Spleen (tissue), 11 donors: ENCODE results near the gene VDAC1. TPM values are rescaled to one million over a fixed set of nuclear protein-coding genes. Genes with fewer than 3 reads are reported as not detected.

ENCODE experiments used
- DNase-seq: peaks from one replicate; pipeline ENCODE4 v3.0.0-alpha.2; 2020
- H3K27ac ChIP-seq, 8 donors: fragments of 200-600 bp; sonication (generic) in 7 of 8; 1 replicate in 4 of 8; 2 replicates in 4 of 8; pipeline versions ENCODE4 v1.5.0 to v1.8.0; 2016 to 2021; ENCODE audit warnings: inconsistent platforms in 4 of 8, mild to moderate bottlenecking in 4 of 8, moderate library complexity in 1 of 8
- H3K27me3 ChIP-seq, 7 donors: fragments of 200-600 bp; sonication (generic) in 6 of 7; replicated peaks in 1 of 7; 1 replicate in 4 of 7; 2 replicates in 3 of 7; pipeline versions ENCODE4 v1.5.0 to v1.8.0; 2016 to 2021; ENCODE audit warnings: inconsistent platforms in 3 of 7, mild to moderate bottlenecking in 1 of 7
- H3K36me3 ChIP-seq, 6 donors: fragments of 200-600 bp; sonication (generic) in 5 of 6; 1 replicate in 4 of 6; 2 replicates in 2 of 6; pipeline versions ENCODE4 v1.5.0 to v1.8.0; 2016 to 2021; ENCODE audit warnings: inconsistent platforms in 2 of 6
- H3K4me1 ChIP-seq, 6 donors: fragments of 200-600 bp; sonication (generic) in 5 of 6; 1 replicate in 3 of 6; 2 replicates in 3 of 6; pipeline versions ENCODE4 v1.5.0 to v1.8.0; 2016 to 2021; ENCODE audit warnings: inconsistent platforms in 3 of 6
- H3K4me3 ChIP-seq, 8 donors: fragments of 200-600 bp; sonication (generic) in 7 of 8; 1 replicate in 4 of 8; 2 replicates in 4 of 8; pipeline versions ENCODE4 v1.5.0 to v1.8.0; 2016 to 2021; ENCODE audit warnings: inconsistent platforms in 4 of 8, mild to moderate bottlenecking in 4 of 8, moderate library complexity in 2 of 8
- H3K9me3 ChIP-seq, 8 donors: fragments of 200-600 bp; sonication (generic) in 7 of 8; 1 replicate in 4 of 8; 2 replicates in 4 of 8; pipeline versions ENCODE4 v1.5.0 to v1.8.0; 2016 to 2021; ENCODE audit warnings: inconsistent platforms in 4 of 8
- CTCF ChIP-seq, 11 experiments: fragments of 200-600 bp in 7 of 11; fragments of 450-650 bp in 4 of 11; sonication (generic) in 4 of 11; IDR thresholded peaks in 8 of 11; conservative IDR thresholded peaks in 3 of 11; 1 replicate in 7 of 11; 2 replicates in 4 of 11; pipeline versions ENCODE4 v1.4.0 to v1.8.0; 2016 to 2021; ENCODE audit warnings: antibody characterized with exemption in 11 of 11, inconsistent platforms in 4 of 11, mild to moderate bottlenecking in 1 of 11
- POLR2A ChIP-seq, 3 donors: fragments of 450-650 bp; IDR thresholded peaks; one replicate each; pipeline ENCODE4 v1.5.1; 2017; ENCODE audit warnings: antibody characterized with exemption in 3 of 3, mild to moderate bottlenecking in 1 of 3
- POLR2AphosphoS5 ChIP-seq, 3 donors: sonication (generic); formaldehyde crosslinking; IDR thresholded peaks; one replicate each; pipeline ENCODE4 v1.5.1; 2017; ENCODE audit warnings: antibody characterized with exemption in 3 of 3
- WGBS, 5 donors: extraction: QIAGEN DNeasy Blood & Tissue Kit in 3 of 5; methylation state at CpG; one replicate each; pipeline versions ENCODE4 v1.1.5 to v1.1.7; 2013 to 2018; 5-methylcytosine and 5-hydroxymethylcytosine counted together
- intact Hi-C: fragments of 100-400 bp; cut with DNase I; formaldehyde crosslinking; loops from one replicate; pipeline ENCODE4 v1.15.0; 2023; ENCODE audit warnings: low total_unique reads
- polyA plus RNA-seq, 3 donors: library from polyadenylated mRNA; stranded (reverse); fragments of 200-250 nt; gene quantifications; one replicate each; pipeline ENCODE4 v1.2.1, GENCODE V29; 2013
- total RNA-seq, 7 donors: library from RNA; depleted of rRNA in 3 of 7; stranded (reverse); fragments of >200 nt in 3 of 7; fragmentation: NEBNext Ultra II Directional in 4 of 7; extraction: Animal tissue kit (Norgen Biotek cat#: 25700) in 4 of 7; gene quantifications; one replicate each; pipeline versions ENCODE4 v1.1.0 to v1.2.1, GENCODE V29; 2016 to 2021
- donor health status: healthy with polysubstance abuse.
- donor health status: DM: no; HTN: no; CAD: no; lungs with moderate emphysema.
- donor health status: DM: no; HTN: no; CAD: no.
- donor health status: Bipolar disorder and iron deficiency.
- donor health status: healthy.
- donor health status: DM: no; HTN: no; CAD: no.
- donor health status: DM: yes; HTN: yes; CAD: no.

VDAC1 gene
- total and polyA plus RNA-seq, 10 donors, result 53.3 to 100 (median 84.7) TPM

- H3K27me3 ChIP-seq, result peaks cover 0 to 8% (median 0%) of the 10 kb centered on the region in 7 donors
- no peaks in the 10 kb centered on the region for H3K9me3 ChIP-seq
- 82 to 93% (median 83%) methylated on average over 2 of the region's 2 CpGs for WGBS, 5 donors
- H3K4me3 ChIP-seq, result no peak overlapping the region
- no peak for TF ChIP-seq POLR2A (IDR thresholded peaks at IDR 0.05)
- no peak for TF ChIP-seq POLR2AphosphoS5 (IDR thresholded peaks at IDR 0.05)
- peak; percentile 36 for DNase-seq
- intact Hi-C loops, result no loop called here
- H3K36me3 ChIP-seq, result no peaks in the 10 kb centered on the region
- no peak overlapping the region for H3K27ac ChIP-seq
- no peaks in the 10 kb centered on the region for H3K4me1 ChIP-seq
Observed at GRCh38 chr5:134024811-134025210, 20.0 kb upstream of the VDAC1 start.

GRCh38 chr5:134022333-134022732 is 17.6 kb upstream of the VDAC1 start:
- peaks cover 0 to 8% (median 0%) of the 10 kb centered on the region in 7 donors for H3K27me3 ChIP-seq
- H3K4me3 ChIP-seq, result no peak overlapping the region
- intact Hi-C loops, result no loop called here
- no peaks in the 10 kb centered on the region for H3K9me3 ChIP-seq
- H3K36me3 ChIP-seq, result no peaks in the 10 kb centered on the region
- no peaks in the 10 kb centered on the region for H3K4me1 ChIP-seq
- TF ChIP-seq POLR2A (IDR thresholded peaks at IDR 0.05), result no peak
- TF ChIP-seq POLR2AphosphoS5 (IDR thresholded peaks at IDR 0.05), result no peak
- no peak for TF ChIP-seq CTCF (IDR thresholded peaks at IDR 0.05 in 8 of 11, conservative IDR thresholded peaks at IDR 0.05 in 3 of 11)
- H3K27ac ChIP-seq, result no peak overlapping the region
- 67 to 88% (median 76%) methylated on average over 4 of the region's 4 CpGs for WGBS, 5 donors
- DNase-seq, result no peak

GRCh38 chr5:134020188-134020587 is 15.4 kb upstream of the VDAC1 start:
- Histone ChIP-seq H3K27ac (no peak overlapping the region), H3K4me3 (no peak overlapping the region), H3K9me3 (no peaks in the 10 kb centered on the region), H3K36me3 (no peaks in the 10 kb centered on the region), H3K4me1 (no peaks in the 10 kb centered on the region), H3K27me3 (peaks cover 0 to 7% (median 0%) of the 10 kb centered on the region in 7 donors)
- DNase-seq, result peak; percentile 33
- 39 to 55% (median 50%) methylated on average over 4 of the region's 4 CpGs for WGBS, 5 donors
- no peak for TF ChIP-seq POLR2AphosphoS5 (IDR thresholded peaks at IDR 0.05)
- no peak for TF ChIP-seq CTCF (IDR thresholded peaks at IDR 0.05 in 8 of 11, conservative IDR thresholded peaks at IDR 0.05 in 3 of 11)
- no peak for TF ChIP-seq POLR2A (IDR thresholded peaks at IDR 0.05)
- intact Hi-C loops, result no loop called here

GRCh38 chr5:134019636-134020035 is 14.9 kb upstream of the VDAC1 start:
- 80 to 84% (median 82%) methylated on average over 4 of the region's 4 CpGs for WGBS, 5 donors
- intact Hi-C loops, result no loop called here
- no peak for TF ChIP-seq POLR2AphosphoS5 (IDR thresholded peaks at IDR 0.05)

GRCh38 chr5:134018986-134019316 is 14.2 kb upstream of the VDAC1 start:
- WGBS, 5 donors, result 90 to 96% (median 95%) methylated on average over 5 of the region's 5 CpGs
- no peaks in the 10 kb centered on the region for H3K9me3 ChIP-seq
- intact Hi-C loops, result no loop called here
- no peak for DNase-seq
- H3K4me3 ChIP-seq, result no peak overlapping the region
- H3K27me3 ChIP-seq, result peaks cover 0 to 3% (median 0%) of the 10 kb centered on the region in 7 donors
- H3K4me1 ChIP-seq, result no peaks in the 10 kb centered on the region
- no peak overlapping the region for H3K27ac ChIP-seq
- TF ChIP-seq POLR2A (IDR thresholded peaks at IDR 0.05) (no peak), CTCF (IDR thresholded peaks at IDR 0.05 in 8 of 11, conservative IDR thresholded peaks at IDR 0.05 in 3 of 11) (no peak), POLR2AphosphoS5 (IDR thresholded peaks at IDR 0.05) (no peak)
- H3K36me3 ChIP-seq, result no peaks in the 10 kb centered on the region

More at GRCh38 chr5:134019636-134020035, 14.9 kb upstream of the VDAC1 start:
- Histone ChIP-seq H3K4me3 (no peak overlapping the region), H3K4me1 (no peaks in the 10 kb centered on the region), H3K27ac (no peak overlapping the region), H3K36me3 (no peaks in the 10 kb centered on the region), H3K9me3 (no peaks in the 10 kb centered on the region), H3K27me3 (peaks cover 0 to 1% (median 0%) of the 10 kb centered on the region in 7 donors)
- peak; percentile 35 for DNase-seq
